GM18502 (cell line): ENCODE data around the gene PARD3.

ENCODE experiments used
- ATAC-seq: cut with Tn5 transposase; IDR thresholded peaks from one replicate; pipeline ENCODE4 v1.9.1; 2021; ENCODE audit warnings: mild to moderate bottlenecking; ENCODE audit not compliant: unreplicated experiment, poor library complexity

Gene PARD3

DNA sequence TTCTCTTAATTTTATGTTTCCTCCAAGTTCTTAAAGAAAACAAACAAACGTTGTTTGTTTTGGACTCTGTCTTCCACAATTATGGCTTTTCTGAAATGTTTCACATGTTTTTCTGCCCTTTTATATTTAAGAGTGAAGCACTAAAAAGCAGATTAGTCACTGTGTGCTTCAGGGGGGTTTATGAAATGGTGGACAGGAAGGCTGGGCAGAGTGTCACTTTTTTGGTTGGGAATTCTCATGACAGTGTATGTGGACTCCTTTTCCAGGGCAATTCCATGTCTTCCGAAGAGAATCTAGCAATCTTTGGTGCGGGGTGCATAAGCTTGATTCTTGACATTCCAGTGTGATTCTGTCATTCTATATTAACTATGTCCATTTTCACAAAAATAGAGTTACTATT lies 669.4 kb downstream of the PARD3 start:
- no peak for ATAC-seq

DNA sequence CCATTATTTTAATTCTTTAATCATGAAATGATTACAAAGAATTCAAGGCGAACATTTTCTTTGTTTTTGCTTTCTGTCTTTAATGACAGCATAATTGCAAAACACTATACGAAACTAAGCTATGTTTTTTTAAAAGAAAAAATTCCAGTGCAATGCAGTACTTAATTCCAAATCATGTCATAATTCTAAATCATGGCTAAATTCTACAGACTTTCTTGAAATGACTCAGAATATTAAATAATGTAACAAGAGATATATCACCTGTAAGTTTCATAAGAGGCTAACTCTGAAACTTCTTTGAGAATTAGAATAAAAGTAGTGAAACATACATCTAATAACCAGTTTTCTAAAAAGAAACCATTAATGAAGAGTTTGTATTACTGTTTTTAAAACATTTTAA lies 671.6 kb downstream of the PARD3 start:
- ATAC-seq = no peak

DNA sequence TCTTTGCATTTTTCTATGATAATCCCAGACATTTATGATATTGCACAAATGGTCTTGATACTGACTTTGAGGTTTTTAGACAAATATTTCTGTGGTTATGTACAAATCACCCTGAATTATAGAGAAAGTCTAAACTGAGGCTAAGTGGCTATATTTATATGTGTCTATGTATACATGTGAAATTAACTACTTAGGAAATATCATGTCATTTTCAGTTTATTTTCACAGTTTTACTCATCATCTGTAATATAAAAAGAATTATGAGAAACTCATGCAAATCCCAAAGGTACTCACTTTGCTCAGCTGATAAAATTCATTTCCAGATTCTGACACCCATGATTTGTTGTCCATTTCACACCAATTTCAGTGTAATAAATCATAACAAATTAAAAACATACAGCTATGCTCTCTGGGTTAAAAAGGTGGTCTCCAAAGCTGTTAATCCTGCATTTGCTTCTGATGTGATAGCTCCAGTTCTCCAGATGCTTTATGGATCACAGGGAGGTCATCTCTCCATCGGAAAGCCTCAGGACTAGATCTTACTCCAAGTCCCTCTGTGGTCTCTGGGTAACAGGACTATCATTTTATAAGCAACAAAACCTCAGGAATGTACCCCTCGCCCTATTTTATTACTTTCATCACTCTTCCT lies 673.9 kb downstream of the PARD3 start:
- no peak for ATAC-seq

DNA sequence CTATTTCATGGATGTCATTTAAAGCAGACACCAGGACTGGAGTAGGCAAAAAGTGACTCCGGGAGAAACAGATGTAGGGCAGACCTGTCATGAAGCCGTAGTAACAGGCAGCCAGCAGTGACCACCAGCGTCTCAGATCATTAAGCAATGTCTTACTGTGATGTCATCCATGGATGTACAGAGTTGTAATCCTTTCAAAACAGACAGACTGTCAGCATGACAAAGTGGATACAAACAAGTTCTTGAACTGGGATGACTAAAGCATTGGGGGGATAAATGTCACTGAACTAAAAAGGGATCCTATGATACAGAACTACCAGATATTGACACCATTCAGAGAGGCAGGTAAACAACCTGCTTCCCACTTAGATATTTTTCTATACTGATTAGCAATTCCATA lies 675.5 kb downstream of the PARD3 start:
- no peak for ATAC-seq

DNA sequence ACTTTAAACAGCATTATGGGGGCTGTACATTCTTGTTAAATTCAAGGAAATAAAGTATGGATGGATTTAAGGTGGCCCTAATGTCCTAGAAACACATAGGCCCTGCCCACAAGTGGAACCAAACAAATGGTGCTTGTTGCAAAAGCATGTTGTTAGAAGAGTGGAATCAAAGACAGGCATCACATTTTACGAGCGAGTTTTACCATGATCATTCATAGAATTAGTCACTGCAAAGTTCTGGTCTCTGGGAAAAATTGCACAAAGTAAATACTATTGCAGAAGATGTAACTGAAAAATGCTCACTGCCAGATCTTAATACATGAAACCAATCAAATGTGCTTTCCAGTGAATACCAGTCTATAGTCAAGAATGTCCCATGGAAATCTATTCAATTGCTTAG lies 677.1 kb downstream of the PARD3 start:
- no peak for ATAC-seq

DNA sequence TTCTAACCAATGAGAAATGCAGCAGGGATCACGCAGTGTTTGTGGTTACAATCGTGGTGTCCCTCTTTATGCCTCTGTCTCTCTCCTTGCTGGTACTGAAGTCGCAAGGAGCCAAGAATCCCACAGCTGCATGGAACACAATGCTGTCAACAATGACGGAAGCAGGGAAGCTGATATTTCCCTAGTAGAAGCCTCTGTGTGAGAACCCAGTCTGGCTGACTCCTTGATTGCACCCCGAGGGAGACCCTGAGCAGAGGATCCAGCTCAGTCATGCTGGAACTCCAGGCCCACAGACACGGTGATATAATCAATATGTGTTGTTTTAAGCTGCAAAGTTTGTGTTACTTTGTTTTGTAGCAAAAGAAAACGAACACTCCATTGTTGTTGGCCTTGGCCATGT lies 677.9 kb downstream of the PARD3 start:
- ATAC-seq = no peak

DNA sequence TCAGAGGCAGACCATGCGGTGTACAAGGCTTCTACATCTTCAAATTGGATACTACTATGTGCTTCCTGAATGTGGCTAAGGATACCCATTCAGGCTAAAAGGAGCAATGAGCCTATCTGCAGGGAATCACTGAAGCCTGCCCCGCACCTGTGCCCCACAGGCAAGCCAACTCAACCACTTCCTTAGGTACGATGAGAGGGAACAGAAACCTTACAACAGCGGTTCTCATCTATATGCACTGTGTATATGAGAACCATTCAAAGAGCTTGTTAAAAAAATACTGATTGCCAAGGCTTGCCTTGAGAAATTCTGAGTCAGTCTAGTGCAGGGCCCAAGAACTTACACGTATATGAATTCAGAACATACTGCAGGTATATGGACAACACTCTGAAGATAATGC lies 679.6 kb downstream of the PARD3 start:
- ATAC-seq = no peak

DNA sequence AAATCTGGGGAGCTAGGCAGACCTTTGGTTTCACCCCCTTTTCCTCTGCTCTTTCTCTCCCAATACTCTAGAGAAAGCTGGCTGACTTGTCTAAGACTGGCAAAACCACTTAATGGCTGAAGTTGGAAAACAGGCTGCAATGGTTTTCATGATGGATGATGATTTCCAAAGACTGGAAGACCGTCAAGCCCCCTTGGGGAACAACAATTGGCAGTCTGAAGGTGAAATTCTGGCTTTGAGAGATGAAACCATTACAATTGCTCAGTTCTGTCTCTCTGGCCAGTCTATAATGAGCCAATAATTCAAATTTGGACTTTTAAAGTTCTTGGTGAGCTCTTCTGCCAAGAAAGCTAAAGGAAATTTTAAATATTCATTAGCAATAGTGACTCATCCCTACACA lies 680.5 kb downstream of the PARD3 start:
- ATAC-seq = no peak

GRCh38 chr10:34133406-34133805 lies 681.7 kb downstream of the PARD3 start:
- no peak for ATAC-seq

DNA sequence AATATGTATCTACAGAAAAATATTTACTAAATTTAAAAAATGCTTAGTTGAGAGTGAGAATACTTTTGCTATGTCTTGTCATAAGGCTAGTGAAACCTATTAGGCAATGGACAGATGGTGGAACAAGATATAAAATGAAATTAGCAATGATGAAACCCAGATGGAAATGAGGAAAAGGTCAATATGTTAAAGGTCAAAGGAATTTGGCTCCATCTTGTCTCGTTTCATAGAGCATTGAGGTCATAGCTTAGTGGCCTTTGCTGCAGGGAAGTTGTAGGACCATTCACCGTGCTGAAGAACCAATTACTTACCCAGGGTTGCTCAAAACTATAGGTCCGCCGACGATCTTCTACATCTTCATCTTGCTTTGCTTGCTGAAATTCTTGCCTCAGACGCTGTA lies 683.9 kb downstream of the PARD3 start:
- no peak for ATAC-seq

DNA sequence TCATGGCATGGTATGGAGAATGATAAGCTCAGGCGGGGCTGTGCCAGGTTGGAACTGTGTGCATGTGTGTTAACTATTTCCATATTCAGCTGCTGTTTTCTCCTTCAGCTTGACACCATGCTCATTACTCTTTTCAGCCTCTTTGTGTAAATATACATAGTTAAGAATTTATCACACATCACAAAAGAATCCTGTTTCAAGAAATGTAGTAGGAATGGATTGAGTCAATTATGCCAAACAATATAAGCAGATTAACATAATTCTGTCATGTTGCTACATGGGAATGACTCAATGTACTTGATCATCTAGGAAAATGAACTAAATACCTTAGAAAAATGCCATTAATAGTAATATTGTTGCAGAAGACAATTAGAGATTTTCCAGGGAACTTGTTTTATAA lies 687.4 kb downstream of the PARD3 start:
- no peak for ATAC-seq

- no peak for ATAC-seq
Observed at GRCh38 chr10:34126371-34127151, 688.5 kb downstream of the PARD3 start.

DNA sequence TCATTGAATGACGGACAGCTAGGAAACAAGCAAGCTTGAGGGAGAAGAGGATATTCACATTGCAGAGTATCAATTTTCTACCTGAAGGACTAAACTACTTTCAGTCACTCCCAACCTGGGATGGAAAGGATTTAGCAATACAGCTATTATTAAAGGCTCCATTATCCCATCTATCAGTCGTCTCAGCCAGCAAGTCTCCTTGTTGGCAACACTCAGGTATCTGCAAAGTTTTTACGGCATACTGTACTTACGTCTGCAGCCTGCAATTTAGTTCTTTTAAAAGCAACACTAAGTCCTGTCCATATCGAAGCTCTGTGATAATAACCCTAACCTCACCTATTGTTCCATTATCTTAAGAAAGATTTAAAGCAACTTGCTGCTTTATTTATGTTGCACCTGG lies 689.4 kb downstream of the PARD3 start:
- no peak for ATAC-seq

- ATAC-seq = no peak
Observed at GRCh38 chr10:34124522-34125035, 690.5 kb downstream of the PARD3 start.

DNA sequence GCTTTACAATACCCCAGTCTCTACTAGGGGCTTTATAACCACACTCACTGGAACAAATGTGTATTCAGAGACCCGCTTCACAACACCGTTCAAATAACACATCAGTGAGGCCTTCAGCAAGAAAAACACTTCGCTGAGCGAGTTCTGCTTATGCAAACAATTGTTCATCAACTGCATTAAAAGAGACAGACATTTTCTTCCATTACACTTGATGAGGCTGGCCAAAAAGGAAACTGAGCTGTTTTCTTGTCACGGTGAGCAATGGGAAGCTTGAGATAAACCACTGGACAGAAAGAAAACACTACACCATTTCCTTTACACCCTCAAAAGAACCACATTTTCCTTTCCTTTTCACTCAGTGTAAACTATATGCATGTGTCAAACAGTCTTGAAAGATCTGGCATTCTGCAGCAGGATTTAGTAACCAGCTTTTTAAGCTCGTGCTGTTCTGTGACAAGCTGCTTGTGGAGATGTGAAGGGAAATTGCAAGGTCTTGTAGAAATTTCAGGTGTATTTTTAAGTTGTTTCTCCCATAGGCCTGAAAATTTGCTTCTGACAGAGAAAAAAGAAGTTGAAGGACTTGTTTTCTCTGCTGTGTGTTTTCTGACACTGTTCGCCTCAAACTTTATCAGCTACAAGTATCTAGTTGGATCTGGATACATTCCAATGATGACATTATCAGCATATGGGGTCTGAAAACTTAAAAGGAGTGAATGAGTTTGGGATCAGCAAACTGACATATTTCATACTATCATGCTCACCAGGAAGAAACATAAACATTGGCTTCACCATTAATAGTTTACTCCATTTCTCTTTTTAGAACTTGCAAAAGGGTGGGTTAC lies 693.1 kb downstream of the PARD3 start:
- ATAC-seq = no peak

- ATAC-seq = no peak
Observed at GRCh38 chr10:34121125-34121753, 693.9 kb downstream of the PARD3 start.

GRCh38 chr10:34119456-34119855 lies 695.6 kb downstream of the PARD3 start:
- no peak for ATAC-seq

DNA sequence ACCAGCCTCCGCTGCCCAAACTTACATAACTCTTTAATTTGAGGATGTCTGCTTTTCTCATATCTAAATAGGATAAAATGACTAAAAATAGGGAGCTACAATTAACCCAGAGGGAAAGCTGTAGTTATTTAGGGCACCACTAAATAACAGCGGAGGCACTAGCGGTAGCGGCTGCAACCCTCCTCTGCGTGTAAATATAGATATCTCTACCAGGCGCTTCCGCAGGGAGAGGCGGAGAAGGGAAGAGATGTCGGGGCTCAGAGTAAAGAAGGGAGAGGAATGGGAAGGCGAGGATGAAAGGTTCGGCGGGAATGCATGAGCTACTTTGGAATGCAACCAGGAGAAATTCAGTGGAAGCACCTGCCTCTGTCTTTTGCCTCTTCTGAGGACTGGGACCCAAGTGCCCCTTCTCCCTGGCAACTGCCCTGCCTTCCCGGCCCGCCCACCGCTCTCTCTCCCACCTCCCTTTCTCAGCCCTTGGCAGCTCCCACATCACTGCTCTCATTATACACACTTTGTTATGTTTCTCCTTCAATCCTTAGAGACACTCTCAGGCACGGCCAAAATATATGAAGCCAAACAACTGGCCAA lies 698.3 kb downstream of the PARD3 start:
- no peak for ATAC-seq

GRCh38 chr10:34116220-34116641 lies 698.9 kb downstream of the PARD3 start:
- no peak for ATAC-seq

DNA sequence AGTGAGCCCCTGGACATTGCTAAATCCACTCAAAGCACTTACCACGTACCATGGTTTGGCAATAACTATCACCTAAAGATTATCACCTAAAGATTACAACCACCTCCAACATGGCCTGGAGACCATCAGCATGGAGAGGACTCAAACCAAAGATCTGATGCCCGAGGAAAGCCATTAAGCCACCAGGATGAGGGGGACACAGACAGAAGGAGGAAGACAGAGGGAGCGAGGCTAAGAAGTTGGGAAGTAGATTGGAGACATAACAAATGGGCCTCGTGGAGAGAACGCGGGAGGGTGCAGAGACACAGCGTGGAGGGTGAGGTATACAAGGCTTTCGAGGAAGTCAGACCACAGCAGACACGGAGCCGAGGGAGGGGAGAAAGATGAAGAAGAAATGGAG lies 700.2 kb downstream of the PARD3 start:
- ATAC-seq = no peak
